Measurements from ENCODE around the gene BTG3.

The BTG3 gene

DNA sequence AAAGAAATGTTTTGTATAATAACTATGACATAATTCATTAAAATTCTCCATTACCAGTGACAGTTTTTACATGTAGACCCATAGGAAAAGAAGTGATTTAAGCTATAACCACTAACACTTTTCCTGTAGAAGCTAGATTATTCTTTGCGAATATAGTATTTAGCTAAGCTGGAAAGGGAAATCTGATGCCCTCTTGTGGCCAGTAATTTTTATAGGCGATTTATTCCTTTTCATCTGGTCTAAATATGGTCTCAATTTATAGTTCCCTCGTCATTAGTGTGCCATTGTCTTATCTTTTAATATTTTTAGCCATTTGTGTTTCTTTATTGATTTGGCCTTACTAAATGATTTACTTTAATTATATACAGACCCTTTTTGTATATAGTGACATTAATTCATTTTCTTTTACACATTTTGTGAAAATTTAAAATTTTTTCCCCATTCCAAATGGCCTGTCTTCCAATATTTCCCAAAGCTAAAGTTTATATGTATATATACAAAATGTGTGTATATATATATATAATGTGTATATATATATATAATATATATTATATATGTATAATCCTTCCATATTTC lies 26.7 kb downstream of the BTG3 start:
- no peak overlapping the region for H3K4ac ChIP-seq (ENCODE audit: low read depth, low read length)

DNA sequence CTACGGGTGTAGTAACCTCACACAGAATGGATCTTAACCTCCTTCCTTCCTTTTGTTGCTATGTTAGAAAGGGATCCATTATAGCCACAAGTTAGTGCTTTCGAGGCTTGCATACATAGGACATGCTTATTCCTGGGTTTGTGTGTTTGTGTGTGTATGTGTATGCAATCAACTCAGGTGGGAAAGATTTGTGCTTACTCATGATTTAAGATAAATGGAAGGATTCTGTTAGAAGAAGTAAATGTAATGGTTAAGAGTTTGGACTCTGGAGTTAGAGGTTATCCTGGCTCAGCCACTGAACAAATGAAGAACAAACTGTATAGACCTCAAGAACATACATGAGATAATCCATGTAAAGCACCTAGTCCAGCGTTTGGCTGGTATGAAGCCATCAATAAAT lies 28.8 kb downstream of the BTG3 start:
- H3K79me2 ChIP-seq (ENCODE audit: control insufficient read depth, insufficient read depth, low read length): no peaks in the 10 kb centered on the region
- no peak overlapping the region for H3K4ac ChIP-seq (ENCODE audit: low read depth, low read length)
- no peak overlapping the region for H3K4me2 ChIP-seq (ENCODE audit: low read length)
- H3K27me3 ChIP-seq (ENCODE audit: insufficient read depth, low read length, poor library complexity): no peaks in the 10 kb centered on the region
- no peak overlapping the region for H4K8ac ChIP-seq (ENCODE audit: low read depth, low read length)
- no peaks in the 10 kb centered on the region for H3K4me1 ChIP-seq (ENCODE audit: control insufficient read depth, low read depth, low read length)
- H2BK15ac ChIP-seq (replicated peaks; ENCODE audit: low read depth): no peak overlapping the region
- DNase-seq: no peak
- no peak overlapping the region for H4K5ac ChIP-seq (ENCODE audit: low read length)
- no peak overlapping the region for H3K23ac ChIP-seq (ENCODE audit: low read length)
- no peak overlapping the region for H3K4me3 ChIP-seq (ENCODE audit: low read length)
- no peak overlapping the region for H2AK5ac ChIP-seq (ENCODE audit: low read length)
- H3K56ac ChIP-seq (ENCODE audit: low read length): no peak overlapping the region
- H3K36me3 ChIP-seq (ENCODE audit: control insufficient read depth, insufficient read depth, low read length): no peaks in the 10 kb centered on the region
- H3K79me1 ChIP-seq (ENCODE audit: low read length): no peaks in the 10 kb centered on the region
- no CpG with 5 or more reads among the region's 3 CpGs for WGBS (ENCODE audit: extremely low coverage, insufficient coverage, low lambda C conversion rate)
- H2BK5ac ChIP-seq (ENCODE audit: low read length): no peak overlapping the region
- H3K18ac ChIP-seq (ENCODE audit: low read length): no peak overlapping the region
- no peak overlapping the region for H2BK120ac ChIP-seq (ENCODE audit: low read depth, low read length)
- no peak overlapping the region for H3K27ac ChIP-seq (ENCODE audit: low read depth, low read length)
- H3K9ac ChIP-seq (ENCODE audit: low read length): no peak overlapping the region

More for the DNA sequence above, 26.7 kb downstream of the BTG3 start:
- Histone ChIP-seq H3K4me3 (ENCODE audit: low read length) (no peak overlapping the region), H3K27me3 (ENCODE audit: insufficient read depth, low read length, poor library complexity) (no peaks in the 10 kb centered on the region), H3K27ac (ENCODE audit: low read depth, low read length) (no peak overlapping the region), H2BK120ac (ENCODE audit: low read depth, low read length) (no peak overlapping the region), H3K4me2 (ENCODE audit: low read length) (no peak overlapping the region), H4K8ac (ENCODE audit: low read depth, low read length) (no peak overlapping the region), H3K79me1 (ENCODE audit: low read length) (no peaks in the 10 kb centered on the region), H2AK5ac (ENCODE audit: low read length) (no peak overlapping the region), H2BK15ac (replicated peaks; ENCODE audit: low read depth) (no peak overlapping the region), H3K36me3 (ENCODE audit: control insufficient read depth, insufficient read depth, low read length) (no peaks in the 10 kb centered on the region), H3K9ac (ENCODE audit: low read length) (no peak overlapping the region), H3K56ac (ENCODE audit: low read length) (no peak overlapping the region), H3K4me1 (ENCODE audit: control insufficient read depth, low read depth, low read length) (no peaks in the 10 kb centered on the region), H3K18ac (ENCODE audit: low read length) (no peak overlapping the region), H3K79me2 (ENCODE audit: control insufficient read depth, insufficient read depth, low read length) (no peaks in the 10 kb centered on the region), H3K23ac (ENCODE audit: low read length) (no peak overlapping the region), H4K5ac (ENCODE audit: low read length) (no peak overlapping the region), H2BK5ac (ENCODE audit: low read length) (no peak overlapping the region)
- peak; percentile 50 for DNase-seq
- no CpG with 5 or more reads among the region's 3 CpGs for WGBS (ENCODE audit: extremely low coverage, insufficient coverage, low lambda C conversion rate)

- no peaks in the 10 kb centered on the region for H3K79me1 ChIP-seq (ENCODE audit: low read length)
- no peak overlapping the region for H3K18ac ChIP-seq (ENCODE audit: low read length)
- H3K56ac ChIP-seq (ENCODE audit: low read length): no peak overlapping the region
- H3K79me2 ChIP-seq (ENCODE audit: control insufficient read depth, insufficient read depth, low read length): no peaks in the 10 kb centered on the region
- H4K8ac ChIP-seq (ENCODE audit: low read depth, low read length): no peak overlapping the region
- H3K9ac ChIP-seq (ENCODE audit: low read length): no peak overlapping the region
- no peak overlapping the region for H3K23ac ChIP-seq (ENCODE audit: low read length)
- no peak overlapping the region for H3K4me2 ChIP-seq (ENCODE audit: low read length)
- no peaks in the 10 kb centered on the region for H3K4me1 ChIP-seq (ENCODE audit: control insufficient read depth, low read depth, low read length)
- DNase-seq: no peak
- no peak overlapping the region for H2BK15ac ChIP-seq (replicated peaks; ENCODE audit: low read depth)
- H3K27ac ChIP-seq (ENCODE audit: low read depth, low read length): no peak overlapping the region
- no peak overlapping the region for H2AK5ac ChIP-seq (ENCODE audit: low read length)
- no peak overlapping the region for H2BK5ac ChIP-seq (ENCODE audit: low read length)
- no peak overlapping the region for H2BK120ac ChIP-seq (ENCODE audit: low read depth, low read length)
- no CpG with 5 or more reads among the region's 8 CpGs for WGBS (ENCODE audit: extremely low coverage, insufficient coverage, low lambda C conversion rate)
- H4K5ac ChIP-seq (ENCODE audit: low read length): no peak overlapping the region
- no peak overlapping the region for H3K4ac ChIP-seq (ENCODE audit: low read depth, low read length)
- H3K27me3 ChIP-seq (ENCODE audit: insufficient read depth, low read length, poor library complexity): no peaks in the 10 kb centered on the region
- no peaks in the 10 kb centered on the region for H3K36me3 ChIP-seq (ENCODE audit: control insufficient read depth, insufficient read depth, low read length)
- no peak overlapping the region for H3K4me3 ChIP-seq (ENCODE audit: low read length)
Measured at GRCh38 chr21:17580319-17580718, 32.4 kb downstream of the BTG3 start.

- no peak for DNase-seq
- no peak overlapping the region for H4K5ac ChIP-seq (ENCODE audit: low read length)
- no peak overlapping the region for H3K9ac ChIP-seq (ENCODE audit: low read length)
- no peak overlapping the region for H4K8ac ChIP-seq (ENCODE audit: low read depth, low read length)
- H3K79me1 ChIP-seq (ENCODE audit: low read length): no peaks in the 10 kb centered on the region
- H3K4me3 ChIP-seq (ENCODE audit: low read length): no peak overlapping the region
- H3K27me3 ChIP-seq (ENCODE audit: insufficient read depth, low read length, poor library complexity): no peaks in the 10 kb centered on the region
- H3K4me1 ChIP-seq (ENCODE audit: control insufficient read depth, low read depth, low read length): no peaks in the 10 kb centered on the region
- H3K56ac ChIP-seq (ENCODE audit: low read length): no peak overlapping the region
- no CpG with 5 or more reads among the region's 2 CpGs for WGBS (ENCODE audit: extremely low coverage, insufficient coverage, low lambda C conversion rate)
- no peak overlapping the region for H3K4me2 ChIP-seq (ENCODE audit: low read length)
- H3K36me3 ChIP-seq (ENCODE audit: control insufficient read depth, insufficient read depth, low read length): no peaks in the 10 kb centered on the region
- no peaks in the 10 kb centered on the region for H3K79me2 ChIP-seq (ENCODE audit: control insufficient read depth, insufficient read depth, low read length)
- no peak overlapping the region for H3K27ac ChIP-seq (ENCODE audit: low read depth, low read length)
- H2AK5ac ChIP-seq (ENCODE audit: low read length): no peak overlapping the region
- H2BK15ac ChIP-seq (replicated peaks; ENCODE audit: low read depth): no peak overlapping the region
- H3K23ac ChIP-seq (ENCODE audit: low read length): no peak overlapping the region
- H2BK120ac ChIP-seq (ENCODE audit: low read depth, low read length): no peak overlapping the region
- no peak overlapping the region for H3K18ac ChIP-seq (ENCODE audit: low read length)
- H3K4ac ChIP-seq (ENCODE audit: low read depth, low read length): no peak overlapping the region
- H2BK5ac ChIP-seq (ENCODE audit: low read length): no peak overlapping the region
Measured at GRCh38 chr21:17578876-17579275, 33.8 kb downstream of the BTG3 start.

- DNase-seq: no peak
- no peak overlapping the region for H3K56ac ChIP-seq (ENCODE audit: low read length)
- no peak overlapping the region for H2BK15ac ChIP-seq (replicated peaks; ENCODE audit: low read depth)
- H2BK120ac ChIP-seq (ENCODE audit: low read depth, low read length): no peak overlapping the region
- H4K8ac ChIP-seq (ENCODE audit: low read depth, low read length): no peak overlapping the region
- no peak overlapping the region for H3K23ac ChIP-seq (ENCODE audit: low read length)
- H3K9ac ChIP-seq (ENCODE audit: low read length): no peak overlapping the region
- no peak overlapping the region for H3K18ac ChIP-seq (ENCODE audit: low read length)
- H3K27me3 ChIP-seq (ENCODE audit: insufficient read depth, low read length, poor library complexity): no peaks in the 10 kb centered on the region
- no peak overlapping the region for H4K5ac ChIP-seq (ENCODE audit: low read length)
- H3K4me1 ChIP-seq (ENCODE audit: control insufficient read depth, low read depth, low read length): no peaks in the 10 kb centered on the region
- H2BK5ac ChIP-seq (ENCODE audit: low read length): no peak overlapping the region
- no peaks in the 10 kb centered on the region for H3K79me2 ChIP-seq (ENCODE audit: control insufficient read depth, insufficient read depth, low read length)
- no peak overlapping the region for H3K4me3 ChIP-seq (ENCODE audit: low read length)
- H3K4me2 ChIP-seq (ENCODE audit: low read length): no peak overlapping the region
- H3K79me1 ChIP-seq (ENCODE audit: low read length): no peaks in the 10 kb centered on the region
- no peak overlapping the region for H2AK5ac ChIP-seq (ENCODE audit: low read length)
- no peak overlapping the region for H3K4ac ChIP-seq (ENCODE audit: low read depth, low read length)
- H3K27ac ChIP-seq (ENCODE audit: low read depth, low read length): no peak overlapping the region
- H3K36me3 ChIP-seq (ENCODE audit: control insufficient read depth, insufficient read depth, low read length): no peaks in the 10 kb centered on the region
- no CpG with 5 or more reads among the region's 2 CpGs for WGBS (ENCODE audit: extremely low coverage, insufficient coverage, low lambda C conversion rate)
Measured at GRCh38 chr21:17578162-17578561, 34.5 kb downstream of the BTG3 start.

GRCh38 chr21:17577701-17578100 lies 35.0 kb downstream of the BTG3 start:
- Histone ChIP-seq H3K27me3 (ENCODE audit: insufficient read depth, low read length, poor library complexity) (no peaks in the 10 kb centered on the region), H3K23ac (ENCODE audit: low read length) (no peak overlapping the region), H3K4ac (ENCODE audit: low read depth, low read length) (no peak overlapping the region), H3K36me3 (ENCODE audit: control insufficient read depth, insufficient read depth, low read length) (no peaks in the 10 kb centered on the region), H4K5ac (ENCODE audit: low read length) (no peak overlapping the region), H3K4me2 (ENCODE audit: low read length) (no peak overlapping the region), H3K9ac (ENCODE audit: low read length) (no peak overlapping the region), H2BK120ac (ENCODE audit: low read depth, low read length) (no peak overlapping the region), H3K4me1 (ENCODE audit: control insufficient read depth, low read depth, low read length) (no peaks in the 10 kb centered on the region), H2BK15ac (replicated peaks; ENCODE audit: low read depth) (no peak overlapping the region), H3K56ac (ENCODE audit: low read length) (no peak overlapping the region), H3K79me1 (ENCODE audit: low read length) (no peaks in the 10 kb centered on the region), H2BK5ac (ENCODE audit: low read length) (no peak overlapping the region), H4K8ac (ENCODE audit: low read depth, low read length) (no peak overlapping the region), H3K27ac (ENCODE audit: low read depth, low read length) (no peak overlapping the region), H2AK5ac (ENCODE audit: low read length) (no peak overlapping the region), H3K79me2 (ENCODE audit: control insufficient read depth, insufficient read depth, low read length) (no peaks in the 10 kb centered on the region), H3K4me3 (ENCODE audit: low read length) (no peak overlapping the region), H3K18ac (ENCODE audit: low read length) (no peak overlapping the region)
- WGBS (ENCODE audit: extremely low coverage, insufficient coverage, low lambda C conversion rate): no CpG with 5 or more reads among the region's 1 CpG
- DNase-seq: no peak

Measured in mesendoderm (in vitro differentiated cells).